Cardiac septum (tissue), 1 donor: Measurements from ENCODE around the gene ATP7B. TPM values are rescaled to one million over a fixed set of nuclear protein-coding genes. Genes with fewer than 3 reads are reported as not detected.
A peak's percentile ranks its signal among the peaks of the same experiment; 100 is the strongest.

Experiments
- DNase-seq: peaks from one replicate; pipeline ENCODE4 v3.0.0-alpha.2; 2020; ENCODE audit warnings: low spot score
- intact Hi-C: fragments of 100-400 bp; cut with DNase I; formaldehyde crosslinking; loops from one replicate; pipeline ENCODE4 v1.14.0; 2022
- total RNA-seq: library from RNA; stranded (reverse); fragmentation: NEBNext Ultra II Directional; extraction: Animal tissue kit (Norgen Biotek cat#: 25700); gene quantifications from one replicate; pipeline ENCODE4 v1.2.1, GENCODE V29; 2021
- donor health status: DM: no; HTN: no; CAD: no.

Gene ATP7B
- total RNA-seq, 1 donor from 2014 or later: 10.8 TPM

- intact Hi-C loops: no loop called here
- no peak for DNase-seq
These were observed 53.7 kb downstream of the ATP7B start for GRCh38 chr13:51957377-51958216.

GRCh38 chr13:51956717-51957116, 54.5 kb downstream of the ATP7B start:
- no peak for DNase-seq
- intact Hi-C loops: no loop called here

DNA sequence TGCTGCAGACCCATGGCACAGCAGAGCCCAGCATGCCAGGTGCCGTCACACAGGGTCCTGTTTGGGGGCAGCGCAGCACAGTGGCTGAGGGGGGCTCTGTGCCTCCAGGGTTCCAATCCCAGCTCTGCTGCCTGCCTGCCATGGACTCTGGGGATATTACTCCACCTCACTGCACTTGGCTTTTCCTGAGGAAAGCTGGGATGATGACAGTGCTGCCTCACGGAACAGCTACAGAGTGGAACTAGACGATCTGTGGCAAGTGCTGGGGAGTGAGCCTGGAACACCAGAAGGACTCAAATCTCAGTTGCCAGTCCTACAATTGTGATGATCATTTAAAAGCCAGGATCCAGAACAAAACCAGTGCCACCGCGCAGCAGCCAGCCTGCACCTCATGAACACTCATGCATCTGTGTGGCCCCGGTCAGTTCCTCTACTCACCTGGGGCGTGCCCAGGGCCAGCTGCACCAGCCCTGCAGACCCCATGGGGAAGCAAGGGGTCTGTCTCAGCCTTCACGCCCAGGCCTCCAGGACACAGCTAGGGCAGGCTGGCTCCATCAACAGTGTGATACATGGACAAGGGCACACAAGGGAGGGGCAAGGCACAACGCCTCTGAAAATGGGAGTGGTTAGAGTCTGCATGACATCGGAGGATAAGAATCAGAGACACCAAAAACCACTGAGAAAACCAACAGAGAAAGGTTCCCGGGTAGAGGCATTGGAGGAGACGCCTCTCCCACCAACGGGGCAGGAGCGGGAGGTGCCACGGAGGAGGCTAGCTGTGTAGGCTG, 55.2 kb downstream of the ATP7B start:
- intact Hi-C loops: no loop called here
- no peak for DNase-seq

- intact Hi-C loops: no loop called here
- no peak for DNase-seq
These were observed 55.9 kb downstream of the ATP7B start for GRCh38 chr13:51955281-51955771.

- intact Hi-C loops: no loop called here
- no peak for DNase-seq
These were observed 57.7 kb downstream of the ATP7B start for GRCh38 chr13:51953347-51954195.

GRCh38 chr13:51950722-51951121, 60.5 kb downstream of the ATP7B start:
- intact Hi-C loops: no loop called here
- no peak for DNase-seq

DNA sequence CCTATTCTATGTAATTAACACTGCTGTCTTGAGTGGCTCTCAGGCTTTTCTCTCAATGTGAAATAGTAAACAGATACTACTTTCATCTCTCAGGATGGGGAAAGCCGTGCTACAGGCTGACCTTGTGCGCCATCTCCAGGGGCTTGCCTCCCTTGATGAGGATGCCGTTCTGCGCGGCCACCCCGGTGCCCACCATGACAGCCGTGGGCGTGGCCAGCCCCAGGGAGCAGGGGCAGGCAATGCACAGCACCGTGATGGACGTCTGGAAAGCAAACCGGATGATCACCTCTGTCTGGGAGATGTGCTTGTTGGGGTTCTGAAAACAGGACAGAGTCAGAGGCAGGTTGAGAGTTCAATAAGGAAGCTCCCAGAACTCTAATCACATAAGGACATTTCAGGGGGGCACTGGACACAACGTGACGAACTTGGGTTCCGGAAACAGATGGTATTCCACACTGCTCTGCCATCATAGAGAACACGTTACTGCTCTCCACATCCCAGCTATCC, 65.0 kb downstream of the ATP7B start:
- intact Hi-C loops: no loop called here
- DNase-seq: peak; percentile 33

- DNase-seq: peak; percentile 31
- intact Hi-C loops: no loop called here
These were observed 66.1 kb downstream of the ATP7B start for GRCh38 chr13:51945149-51945548.

DNA sequence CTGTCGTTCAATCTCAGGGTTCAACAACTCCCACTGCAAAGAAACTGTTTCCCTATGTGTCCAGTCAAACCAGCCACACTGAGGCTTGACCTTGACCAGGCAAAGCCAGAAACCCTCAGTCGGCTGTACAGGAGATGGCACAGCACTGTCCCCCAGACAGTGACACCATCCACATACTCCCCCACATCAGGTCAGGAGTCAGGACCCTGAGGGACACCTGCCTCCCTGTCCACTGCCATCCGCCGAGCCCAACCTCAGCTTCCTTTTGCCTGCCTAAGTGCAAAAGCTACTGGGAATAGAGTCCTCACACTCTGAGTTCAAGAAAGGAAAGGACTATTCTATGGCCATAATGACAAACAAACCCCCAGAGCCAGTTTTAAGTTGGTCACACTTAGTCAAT, 66.8 kb downstream of the ATP7B start:
- peak; percentile 57 for DNase-seq
- intact Hi-C loops: no loop called here

DNA sequence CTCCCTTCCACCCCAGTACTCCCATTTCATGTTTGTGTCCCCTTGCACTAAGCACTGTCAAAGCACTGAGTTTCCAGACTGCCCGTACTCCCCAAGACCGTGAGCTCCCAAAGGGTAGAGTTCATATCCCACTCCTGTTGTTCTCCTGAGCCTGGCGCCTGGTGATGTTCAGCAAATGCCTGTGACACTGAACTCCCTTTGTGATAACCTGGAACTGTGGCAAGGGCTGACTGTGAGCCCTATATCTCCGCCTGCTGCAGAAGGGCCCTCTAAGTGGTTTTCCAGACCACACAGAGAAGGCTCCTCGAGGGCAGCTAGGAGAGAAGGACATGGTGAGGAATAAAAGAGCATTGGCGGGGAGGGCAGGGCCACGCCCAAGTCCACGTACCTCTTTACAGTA, 67.5 kb downstream of the ATP7B start:
- intact Hi-C loops: no loop called here
- peak; percentile 63 for DNase-seq

- intact Hi-C loops: no loop called here
- peak; percentile 47 for DNase-seq
These were observed 69.1 kb downstream of the ATP7B start for GRCh38 chr13:51942189-51942588.

- peak; percentile 51 for DNase-seq
- intact Hi-C loops: no loop called here
These were observed 72.8 kb downstream of the ATP7B start for GRCh38 chr13:51938454-51938853.

GRCh38 chr13:51937320-51938290, 73.6 kb downstream of the ATP7B start:
- peak; percentile 57 for DNase-seq
- intact Hi-C loops: no loop called here

- intact Hi-C loops: no loop called here
- DNase-seq: peak; percentile 47
These were observed 75.7 kb downstream of the ATP7B start for GRCh38 chr13:51935326-51936171.

- no peak for DNase-seq
- intact Hi-C loops: no loop called here
These were observed 76.7 kb downstream of the ATP7B start for GRCh38 chr13:51934461-51935087.

DNA sequence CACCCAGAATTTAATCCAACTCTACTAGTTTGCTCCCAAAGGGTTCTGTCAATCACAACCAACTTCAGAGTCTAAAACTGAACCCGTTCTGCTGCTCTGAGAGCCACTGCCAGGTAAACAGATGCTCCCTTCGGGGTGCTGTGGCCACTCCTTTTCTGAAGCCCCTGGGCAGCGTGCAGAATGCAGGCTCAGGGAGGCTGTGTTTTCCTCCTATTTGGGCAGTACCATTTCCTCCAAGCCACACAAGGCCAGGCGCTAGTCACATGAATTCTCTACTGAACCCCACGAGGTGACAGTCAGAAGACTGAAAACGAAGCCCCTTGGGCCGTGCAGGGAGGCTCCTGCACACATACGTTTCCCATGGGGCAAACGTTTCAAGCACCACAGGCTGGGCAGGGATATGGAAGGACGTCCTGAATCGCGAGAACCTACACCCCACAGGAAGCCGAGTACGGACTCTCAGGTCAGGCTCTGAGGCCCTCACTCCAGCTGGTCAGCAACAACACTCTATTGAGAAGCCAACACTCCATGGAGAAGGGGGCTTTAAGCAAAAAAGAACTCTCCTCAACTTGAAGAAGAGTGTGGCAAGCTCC, 77.7 kb downstream of the ATP7B start:
- DNase-seq: no peak
- intact Hi-C loops: no loop called here

DNA sequence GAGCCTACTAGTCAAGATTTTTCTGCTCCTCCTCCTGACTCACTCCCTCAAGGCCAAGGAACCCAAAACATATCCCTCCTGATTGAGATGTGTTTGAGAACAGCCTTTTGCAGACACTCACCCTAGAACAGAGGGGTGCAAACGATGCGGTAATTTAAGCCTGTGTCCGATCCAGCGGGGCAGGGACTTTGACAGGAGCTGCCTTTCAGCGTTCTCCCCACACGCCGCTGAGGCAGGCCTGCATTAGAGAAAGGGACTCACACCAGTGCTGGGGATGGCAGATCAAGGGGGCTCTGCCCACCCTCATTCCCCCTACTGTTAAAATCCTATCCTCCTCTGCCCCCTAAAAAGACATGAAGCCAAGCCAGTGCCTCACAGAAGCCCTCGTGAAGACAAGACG, 79.0 kb downstream of the ATP7B start:
- intact Hi-C loops: no loop called here
- DNase-seq: no peak
